Heart left ventricle (tissue), 13 donors: Measurements from ENCODE around the gene GSTA3.

Experiments used
- POLR2A ChIP-seq, 2 donors: fragments of 450-650 bp; IDR thresholded peaks; one replicate each; pipeline ENCODE4 v1.6.1; 2017; ENCODE audit warnings: antibody characterized with exemption in 2 of 2, mild to moderate bottlenecking in 2 of 2, moderate library complexity in 2 of 2
- TF ChIP-seq, protein P1 (sequence below), 12 donors: fragments of 200-600 bp; sonication (generic) in 4 of 12; IDR thresholded peaks; one replicate each; pipeline versions ENCODE4 v1.5.0 to v1.8.0; 2018 to 2022; ENCODE audit warnings: antibody characterized with exemption in 12 of 12, mild to moderate bottlenecking in 5 of 12
- donor health status: ischemic (EF 13 %, LVEDD 7.1; RV severe dilation, severe dysfunction).
- donor health status: DM: no; HTN: yes; CAD: no.
- donor health status: DM: no; HTN: no; CAD: no.
- donor health status: ischemic (EF 25% LVEDD 6.9; RV normal size, moderate dysfunction).
- donor health status: ischemic (EF 25% LVEDD 5.7; RV mildly dilated, moderate dysfunction).
- donor health status: ischemic (EF 35%, LVEDD 5.7; RV mildly dilated, moderate dysfunction).
- donor health status: nonischemic (EF 11% LVEDD 7.7; RV severe dilation, severe dysfunction).
- donor health status: DM: yes; HTN: yes; CAD: no.
- donor health status: PGD.
- donor health status: ischemic (EF 29% LVEDD 5.4; RV normal size, mild dysfunction).
- donor health status: nonischemic (EF 23%, LVEDD 6.1; RV moderate dilation, normal function).

- TF ChIP-seq, protein P1, sequence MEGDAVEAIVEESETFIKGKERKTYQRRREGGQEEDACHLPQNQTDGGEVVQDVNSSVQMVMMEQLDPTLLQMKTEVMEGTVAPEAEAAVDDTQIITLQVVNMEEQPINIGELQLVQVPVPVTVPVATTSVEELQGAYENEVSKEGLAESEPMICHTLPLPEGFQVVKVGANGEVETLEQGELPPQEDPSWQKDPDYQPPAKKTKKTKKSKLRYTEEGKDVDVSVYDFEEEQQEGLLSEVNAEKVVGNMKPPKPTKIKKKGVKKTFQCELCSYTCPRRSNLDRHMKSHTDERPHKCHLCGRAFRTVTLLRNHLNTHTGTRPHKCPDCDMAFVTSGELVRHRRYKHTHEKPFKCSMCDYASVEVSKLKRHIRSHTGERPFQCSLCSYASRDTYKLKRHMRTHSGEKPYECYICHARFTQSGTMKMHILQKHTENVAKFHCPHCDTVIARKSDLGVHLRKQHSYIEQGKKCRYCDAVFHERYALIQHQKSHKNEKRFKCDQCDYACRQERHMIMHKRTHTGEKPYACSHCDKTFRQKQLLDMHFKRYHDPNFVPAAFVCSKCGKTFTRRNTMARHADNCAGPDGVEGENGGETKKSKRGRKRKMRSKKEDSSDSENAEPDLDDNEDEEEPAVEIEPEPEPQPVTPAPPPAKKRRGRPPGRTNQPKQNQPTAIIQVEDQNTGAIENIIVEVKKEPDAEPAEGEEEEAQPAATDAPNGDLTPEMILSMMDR (IDR thresholded peaks at IDR 0.05): no peak
- no peak for TF ChIP-seq POLR2A (IDR thresholded peaks at IDR 0.05)
Observed at GRCh38 chr6:52953911-52954839, 44.7 kb upstream of the GSTA3 start.
